ENCODE data around the gene RNU6-1. TPM values are rescaled to one million over a fixed set of nuclear protein-coding genes. Genes with fewer than 3 reads are reported as not detected.

RNU6-1 gene
- polyA plus RNA-seq, 2 of the 4 experiments (the other 2 are of a cell fraction), result not detected

Small RNAs within 50 kb of the gene (small RNA-seq; reads per million reads assigned to genes)
- gene RNU6-1, result 0 to 59.4 (median 6.7) reads per million in 6 experiments

Other genes starting within 250 kb of the RNU6-1 start
- gene SKOR1, start 14.5 kb downstream of the RNU6-1 start, polyA plus RNA-seq (2011; rRNA removed), result 0.03 TPM in 2 replicates
- 0.04 to 0.11 TPM (median 0.05 TPM) in 3 replicates for gene SKOR1, start 14.5 kb downstream of the RNU6-1 start, polyA plus RNA-seq (2017; fragmentation: RNase III; extraction: RNeasy Plus Mini Kit Qiagen cat#74134 plus additional on column Dnase treatment)
- 49.5 and 53.7 TPM in 2 replicates for gene PIAS1, start 214.3 kb upstream of the RNU6-1 start, polyA plus RNA-seq (2011; rRNA removed)
- 18.0 to 23.2 TPM (median 21.4 TPM) in 3 replicates for gene PIAS1, start 214.3 kb upstream of the RNU6-1 start, polyA plus RNA-seq (2017; fragmentation: RNase III; extraction: RNeasy Plus Mini Kit Qiagen cat#74134 plus additional on column Dnase treatment)